Left ventricle myocardium inferior (tissue), 1 donor: ENCODE results near the gene C1orf53. TPM values are rescaled to one million over a fixed set of nuclear protein-coding genes. Genes with fewer than 3 reads are reported as not detected.
"Not testable (repeated sequence)": the region's sequence is repeated elsewhere in the genome, so short reads cannot be mapped to it uniquely, and the experiment has no call there.

Experiments
- DNase-seq: peaks from one replicate; pipeline ENCODE4 v3.0.0-alpha.2; 2020
- H3K27ac ChIP-seq: fragments of 200-600 bp; replicated peaks from 2 replicates; pipeline ENCODE4 v1.8.0; 2021
- H3K27me3 ChIP-seq: fragments of 200-600 bp; 2 replicates; pipeline ENCODE4 v1.8.0; 2021; ENCODE audit warnings: low read depth
- H3K36me3 ChIP-seq: fragments of 200-600 bp; 2 replicates; pipeline ENCODE4 v1.8.0; 2021
- H3K4me1 ChIP-seq: fragments of 200-600 bp; 2 replicates; pipeline ENCODE4 v1.8.0; 2021
- H3K4me3 ChIP-seq: fragments of 200-600 bp; 2 replicates; pipeline ENCODE4 v1.8.0; 2021; ENCODE audit warnings: mild to moderate bottlenecking, moderate library complexity
- H3K9me3 ChIP-seq: fragments of 200-600 bp; replicated peaks from 2 replicates; pipeline ENCODE4 v1.8.0; 2021
- CTCF ChIP-seq: fragments of 200-600 bp; IDR thresholded peaks from 2 replicates; pipeline ENCODE4 v1.8.0; 2021; ENCODE audit warnings: antibody characterized with exemption, mild to moderate bottlenecking, borderline replicate concordance
- intact Hi-C: fragments of 100-400 bp; cut with micrococcal nuclease; formaldehyde crosslinking; loops from one replicate; pipeline ENCODE4 v1.11.0; 2022
- total RNA-seq: library from RNA; stranded (reverse); fragmentation: NEBNext Ultra II Directional; extraction: Animal tissue kit (Norgen Biotek cat#: 25700); gene quantifications from one replicate; pipeline ENCODE4 v1.2.1, GENCODE V29; 2021
- donor health status: DM: no; HTN: yes; CAD: no; lungs with severe emphysema.

The C1orf53 gene
- total RNA-seq, 1 donor from 2014 or later, result 7.8 TPM

GRCh38 chr1:197865809-197866208 lies 36.6 kb upstream of the C1orf53 start:
- no peaks in the 10 kb centered on the region for H3K27me3 ChIP-seq
- intact Hi-C loops, result loop anchor here (5.0 kb wide), 1 partner anchor 249 kb away; no protein-coding TSS in a partner anchor
- no peak for TF ChIP-seq CTCF

GRCh38 chr1:197868751-197869489 lies 33.5 kb upstream of the C1orf53 start:
- DNase-seq, result no peak
- Histone ChIP-seq H3K4me1 (no peaks in the 10 kb centered on the region), H3K27ac (no peak overlapping the region), H3K4me3 (no peak overlapping the region), H3K36me3 (no peaks in the 10 kb centered on the region), H3K9me3 (no peaks in the 10 kb centered on the region), H3K27me3 (no peaks in the 10 kb centered on the region)
- TF ChIP-seq CTCF, result peak; percentile 74
- intact Hi-C loops, result loop anchor here (5.0 kb wide), 1 partner anchor 252 kb away; no protein-coding TSS in a partner anchor

More at GRCh38 chr1:197865809-197866208, 36.6 kb upstream of the C1orf53 start:
- Histone ChIP-seq H3K9me3 (no peaks in the 10 kb centered on the region), H3K36me3 (no peaks in the 10 kb centered on the region), H3K4me3 (no peak overlapping the region), H3K27ac (no peak overlapping the region), H3K4me1 (no peaks in the 10 kb centered on the region)
- DNase-seq, result no peak

- Histone ChIP-seq H3K36me3 (no peaks in the 10 kb centered on the region), H3K4me1 (no peaks in the 10 kb centered on the region), H3K27me3 (no peaks in the 10 kb centered on the region), H3K9me3 (no peaks in the 10 kb centered on the region), H3K27ac (no peak overlapping the region), H3K4me3 (no peak overlapping the region)
- TF ChIP-seq CTCF, result no peak
- no peak for DNase-seq
- intact Hi-C loops, result loop anchor here (5.0 kb wide), 1 partner anchor 252 kb away; no protein-coding TSS in a partner anchor
Measured at GRCh38 chr1:197869490-197870077, 32.8 kb upstream of the C1orf53 start.

- intact Hi-C loops, result no loop called here
- no peaks in the 10 kb centered on the region for H3K36me3 ChIP-seq
- no peak for DNase-seq
- no peak overlapping the region for H3K27ac ChIP-seq
- H3K4me1 ChIP-seq, result no peaks in the 10 kb centered on the region
- H3K9me3 ChIP-seq, result peaks cover 23% of the 10 kb centered on the region
- no peak for TF ChIP-seq CTCF
- H3K27me3 ChIP-seq, result no peaks in the 10 kb centered on the region
- no peak overlapping the region for H3K4me3 ChIP-seq
Measured at GRCh38 chr1:197876894-197877293, 25.5 kb upstream of the C1orf53 start.

- intact Hi-C loops, result not testable (repeated sequence)
Measured at GRCh38 chr1:197880385-197880784, 22.0 kb upstream of the C1orf53 start.

GRCh38 chr1:197882241-197882640 lies 20.2 kb upstream of the C1orf53 start:
- H3K4me1 ChIP-seq, H3K9me3 ChIP-seq, H3K4me3 ChIP-seq, H3K36me3 ChIP-seq, H3K27ac ChIP-seq, DNase-seq, intact Hi-C loops: not testable (repeated sequence)
- H3K27me3 ChIP-seq, result peaks cover 33% of the 10 kb centered on the region

More at GRCh38 chr1:197880385-197880784, 22.0 kb upstream of the C1orf53 start:
- not testable (repeated sequence) for H3K36me3 ChIP-seq, DNase-seq, H3K4me1 ChIP-seq, H3K4me3 ChIP-seq, H3K27ac ChIP-seq
- Histone ChIP-seq H3K27me3 (peaks cover 27% of the 10 kb centered on the region), H3K9me3 (peaks cover 23% of the 10 kb centered on the region)
